Thyroid gland (tissue), 4 donors: Measurements from ENCODE around the gene ACBD4. TPM values are rescaled to one million over a fixed set of nuclear protein-coding genes. Genes with fewer than 3 reads are reported as not detected.

Experiments
- DNase-seq, 2 donors: peaks; one replicate each; pipeline ENCODE4 v3.0.0-alpha.2; 2019
- H3K27ac ChIP-seq, 3 donors: fragments of 200-600 bp; sonication (generic); 1 replicate in 2 of 3; 2 replicates in 1 of 3; pipeline ENCODE4 v1.5.1; 2016 to 2019; ENCODE audit warnings: mild to moderate bottlenecking in 1 of 3, moderate library complexity in 1 of 3
- H3K27me3 ChIP-seq: fragments of 200-600 bp; sonication (generic); one replicate; pipeline ENCODE4 v1.5.1; 2019
- H3K36me3 ChIP-seq, 2 donors: fragments of 200-600 bp; sonication (generic); one replicate each; pipeline ENCODE4 v1.5.1; 2016 to 2019
- H3K4me1 ChIP-seq, 2 donors: fragments of 200-600 bp; sonication (generic); one replicate each; pipeline ENCODE4 v1.5.1; 2017 to 2019
- H3K4me3 ChIP-seq, 3 donors: fragments of 200-600 bp; sonication (generic); replicated peaks in 1 of 3; 1 replicate in 2 of 3; 2 replicates in 1 of 3; pipeline ENCODE4 v1.5.1; 2016; ENCODE audit warnings: mild to moderate bottlenecking in 1 of 3
- H3K9me3 ChIP-seq: fragments of 200-600 bp; sonication (generic); one replicate; pipeline ENCODE4 v1.5.1; 2017
- POLR2A ChIP-seq, 2 donors: fragments of 450-650 bp; IDR thresholded peaks; one replicate each; pipeline ENCODE4 v1.6.1; 2017; ENCODE audit warnings: antibody characterized with exemption in 2 of 2, mild to moderate bottlenecking in 2 of 2, moderate library complexity in 1 of 2
- WGBS, 2 donors: methylation state at CpG; one replicate each; pipeline ENCODE4 v1.1.5; 2017; 5-methylcytosine and 5-hydroxymethylcytosine counted together
- intact Hi-C: fragments of 100-400 bp; cut with DNase I; formaldehyde crosslinking; loops from one replicate; pipeline ENCODE4 v1.15.1; 2023
- total RNA-seq, 4 donors: library from RNA; depleted of rRNA; stranded (reverse); fragments of >200 nt; gene quantifications; one replicate each; pipeline ENCODE4 v1.2.3, GENCODE V29; 2016
- TF ChIP-seq, protein P1 (sequence below), 6 experiments: fragments of 200-600 bp in 3 of 6; fragments of 450-650 bp in 3 of 6; sonication (generic) in 3 of 6; IDR thresholded peaks; one replicate each; pipeline ENCODE4 v1.5.1; 2016 to 2019; ENCODE audit warnings: antibody characterized with exemption in 6 of 6, mild to moderate bottlenecking in 2 of 6, inconsistent platforms in 1 of 6, moderate library complexity in 1 of 6

The ACBD4 gene
- total RNA-seq, 4 donors from 2014 or later, result 16.7 to 20.4 (median 17.7) TPM

GRCh38 chr17:45103269-45103795 lies 32.2 kb upstream of the ACBD4 start:
- intact Hi-C loops, result loop anchor here (5.0 kb wide), 1 partner anchor 181 kb away; no protein-coding TSS in a partner anchor
- Histone ChIP-seq H3K4me1 (peaks cover 0 to 30% of the 10 kb centered on the region in 2 donors), H3K4me3 (no peak overlapping the region), H3K36me3 (peaks cover 71 to 72% of the 10 kb centered on the region in 2 donors), H3K27me3 (no peaks in the 10 kb centered on the region), H3K9me3 (no peaks in the 10 kb centered on the region), H3K27ac (peak overlapping the region in 2 of 3 donors; percentile 6 to 63)
- TF ChIP-seq, protein P1, sequence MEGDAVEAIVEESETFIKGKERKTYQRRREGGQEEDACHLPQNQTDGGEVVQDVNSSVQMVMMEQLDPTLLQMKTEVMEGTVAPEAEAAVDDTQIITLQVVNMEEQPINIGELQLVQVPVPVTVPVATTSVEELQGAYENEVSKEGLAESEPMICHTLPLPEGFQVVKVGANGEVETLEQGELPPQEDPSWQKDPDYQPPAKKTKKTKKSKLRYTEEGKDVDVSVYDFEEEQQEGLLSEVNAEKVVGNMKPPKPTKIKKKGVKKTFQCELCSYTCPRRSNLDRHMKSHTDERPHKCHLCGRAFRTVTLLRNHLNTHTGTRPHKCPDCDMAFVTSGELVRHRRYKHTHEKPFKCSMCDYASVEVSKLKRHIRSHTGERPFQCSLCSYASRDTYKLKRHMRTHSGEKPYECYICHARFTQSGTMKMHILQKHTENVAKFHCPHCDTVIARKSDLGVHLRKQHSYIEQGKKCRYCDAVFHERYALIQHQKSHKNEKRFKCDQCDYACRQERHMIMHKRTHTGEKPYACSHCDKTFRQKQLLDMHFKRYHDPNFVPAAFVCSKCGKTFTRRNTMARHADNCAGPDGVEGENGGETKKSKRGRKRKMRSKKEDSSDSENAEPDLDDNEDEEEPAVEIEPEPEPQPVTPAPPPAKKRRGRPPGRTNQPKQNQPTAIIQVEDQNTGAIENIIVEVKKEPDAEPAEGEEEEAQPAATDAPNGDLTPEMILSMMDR (IDR thresholded peaks at IDR 0.05), result no peak
- no peak for TF ChIP-seq POLR2A (IDR thresholded peaks at IDR 0.05)
- no peak for DNase-seq
- WGBS, 2 donors, result 82 to 89% methylated on average over 9 of the region's 9 CpGs

DNA sequence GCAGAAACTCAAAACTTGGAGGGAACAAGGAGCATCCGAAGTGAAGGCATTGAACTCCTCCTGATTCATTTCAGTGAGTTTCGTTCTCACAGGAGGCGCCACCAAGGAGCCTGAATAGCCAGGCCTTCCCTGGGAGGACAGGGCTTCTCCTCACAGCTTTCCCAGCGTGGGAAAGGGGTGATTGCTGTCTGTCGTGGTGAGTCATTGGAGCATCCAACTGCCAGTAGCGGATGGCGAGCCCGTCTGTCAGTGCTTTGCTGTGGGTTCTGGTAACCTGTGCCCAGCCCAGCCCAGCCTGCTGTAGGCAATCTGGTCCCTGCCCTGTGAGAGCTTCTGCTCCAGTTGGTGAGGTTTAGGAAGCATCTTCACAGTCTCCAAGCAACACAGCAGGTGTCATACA lies 31.5 kb upstream of the ACBD4 start:
- no peaks in the 10 kb centered on the region for H3K9me3 ChIP-seq
- intact Hi-C loops, result loop anchor here (5.0 kb wide), 1 partner anchor 182 kb away; no protein-coding TSS in a partner anchor
- H3K27ac ChIP-seq, result no peak overlapping the region
- peaks cover 1 to 27% of the 10 kb centered on the region in 2 donors for H3K4me1 ChIP-seq
- no peak for DNase-seq
- no peaks in the 10 kb centered on the region for H3K27me3 ChIP-seq
- TF ChIP-seq, protein P1 (IDR thresholded peaks at IDR 0.05), result no peak
- TF ChIP-seq POLR2A (IDR thresholded peaks at IDR 0.05), result no peak
- H3K36me3 ChIP-seq, result peaks cover 67 to 68% of the 10 kb centered on the region in 2 donors
- WGBS, 2 donors, result 92 to 95% methylated on average over 4 to 7 of the region's 8 CpGs
- no peak overlapping the region for H3K4me3 ChIP-seq

DNA sequence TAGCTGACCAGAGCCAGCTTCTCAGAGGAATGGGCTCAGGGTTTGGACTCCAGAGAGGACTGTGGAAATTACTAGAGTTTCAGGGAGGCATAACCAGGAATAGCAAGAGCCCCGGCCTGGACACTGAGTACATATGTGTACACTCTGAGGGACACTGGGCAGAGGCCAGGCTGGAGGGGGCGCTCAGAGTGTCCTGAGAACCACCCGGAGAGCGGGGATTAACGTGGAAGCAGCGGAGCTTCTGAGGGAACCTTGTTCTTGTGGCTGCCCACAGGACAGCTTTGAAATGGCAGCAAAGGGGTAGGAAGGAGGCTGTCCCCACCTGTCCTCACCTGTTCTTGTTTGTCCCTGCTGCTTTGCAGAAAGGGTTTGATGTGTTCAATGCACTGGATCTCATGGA lies 31.0 kb upstream of the ACBD4 start:
- Histone ChIP-seq H3K9me3 (no peaks in the 10 kb centered on the region), H3K4me1 (peaks cover 6 to 29% of the 10 kb centered on the region in 2 donors), H3K27ac (no peak overlapping the region), H3K4me3 (no peak overlapping the region), H3K36me3 (peaks cover 66% of the 10 kb centered on the region in 2 donors), H3K27me3 (no peaks in the 10 kb centered on the region)
- DNase-seq, result no peak
- WGBS, 2 donors, result 91% methylated on average over 6 of the region's 6 CpGs
- intact Hi-C loops, result loop anchor here (5.0 kb wide), 1 partner anchor 182 kb away; no protein-coding TSS in a partner anchor
- no peak for TF ChIP-seq POLR2A (IDR thresholded peaks at IDR 0.05)

GRCh38 chr17:45104907-45105624 lies 30.4 kb upstream of the ACBD4 start:
- Histone ChIP-seq H3K9me3 (no peaks in the 10 kb centered on the region), H3K36me3 (peaks cover 60 to 61% of the 10 kb centered on the region in 2 donors), H3K27ac (no peak overlapping the region), H3K4me3 (no peak overlapping the region), H3K4me1 (peaks cover 6 to 29% of the 10 kb centered on the region in 2 donors), H3K27me3 (no peaks in the 10 kb centered on the region)
- no peak for DNase-seq
- intact Hi-C loops, result loop anchor here (5.0 kb wide), 1 partner anchor 183 kb away; no protein-coding TSS in a partner anchor
- WGBS, 2 donors, result 85 to 91% methylated on average over 8 to 17 of the region's 17 CpGs
- TF ChIP-seq, protein P1 (IDR thresholded peaks at IDR 0.05), result no peak
- TF ChIP-seq POLR2A (IDR thresholded peaks at IDR 0.05), result no peak

DNA sequence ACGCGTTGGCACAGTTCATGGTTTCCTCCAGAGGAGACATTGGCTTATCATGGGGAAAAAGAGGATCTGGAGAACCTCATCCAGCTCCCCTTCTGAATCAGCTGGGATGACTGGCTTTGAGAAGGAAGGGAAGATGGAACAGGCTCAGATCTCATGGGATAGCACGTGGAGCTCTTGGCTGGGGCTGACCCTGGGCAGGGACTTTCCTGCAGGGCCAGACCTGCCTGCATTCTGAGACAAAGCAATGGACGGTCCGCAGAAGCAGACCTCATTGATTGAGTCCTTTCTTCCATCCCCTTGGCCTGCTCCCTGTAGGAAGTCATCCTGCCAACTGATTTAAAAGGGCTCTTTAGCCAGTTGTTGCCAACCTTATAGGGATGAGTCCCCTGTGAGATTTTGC lies 29.4 kb upstream of the ACBD4 start:
- Histone ChIP-seq H3K36me3 (peaks cover 56 to 61% of the 10 kb centered on the region in 2 donors), H3K27ac (no peak overlapping the region), H3K27me3 (no peaks in the 10 kb centered on the region), H3K9me3 (no peaks in the 10 kb centered on the region), H3K4me1 (peaks cover 14 to 38% of the 10 kb centered on the region in 2 donors), H3K4me3 (no peak overlapping the region)
- WGBS, 2 donors, result 84 to 91% methylated on average over 5 of the region's 5 CpGs
- no peak for DNase-seq
- intact Hi-C loops, result no loop called here
- TF ChIP-seq, protein P1 (IDR thresholded peaks at IDR 0.05), result no peak
- no peak for TF ChIP-seq POLR2A (IDR thresholded peaks at IDR 0.05)
